HG03575 (cell line): Measurements from ENCODE around the gene CHRDL1.
A peak's percentile ranks its signal among the peaks of the same experiment; 100 is the strongest.

ENCODE experiments used
- ATAC-seq: cut with Tn5 transposase; IDR thresholded peaks from one replicate; pipeline ENCODE4 v1.9.1; 2021; ENCODE audit not compliant: unreplicated experiment, insufficient number of reproducible peaks, low FRiP score; ENCODE audit errors: extremely low read depth

Gene CHRDL1

DNA sequence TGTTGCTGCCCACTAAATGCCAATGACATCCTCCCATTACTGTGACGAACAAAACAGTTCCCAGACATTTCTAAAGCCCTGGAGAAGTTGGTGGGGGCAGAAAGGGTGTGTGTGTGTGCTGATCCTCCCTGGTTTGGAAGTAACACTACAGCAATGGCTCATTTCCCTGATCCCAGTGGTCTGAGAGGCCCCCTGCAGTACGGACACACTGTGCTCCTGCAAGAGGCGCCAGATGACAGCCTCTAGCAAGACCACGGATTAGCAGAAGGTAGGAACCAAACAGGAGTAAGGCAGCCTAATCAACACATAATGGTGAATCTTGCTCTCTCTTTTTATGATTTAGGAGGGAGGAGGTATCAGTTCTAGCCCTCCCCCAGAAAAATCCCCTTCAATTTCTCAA is 49.6 kb downstream of the CHRDL1 start:
- no peak for ATAC-seq

DNA sequence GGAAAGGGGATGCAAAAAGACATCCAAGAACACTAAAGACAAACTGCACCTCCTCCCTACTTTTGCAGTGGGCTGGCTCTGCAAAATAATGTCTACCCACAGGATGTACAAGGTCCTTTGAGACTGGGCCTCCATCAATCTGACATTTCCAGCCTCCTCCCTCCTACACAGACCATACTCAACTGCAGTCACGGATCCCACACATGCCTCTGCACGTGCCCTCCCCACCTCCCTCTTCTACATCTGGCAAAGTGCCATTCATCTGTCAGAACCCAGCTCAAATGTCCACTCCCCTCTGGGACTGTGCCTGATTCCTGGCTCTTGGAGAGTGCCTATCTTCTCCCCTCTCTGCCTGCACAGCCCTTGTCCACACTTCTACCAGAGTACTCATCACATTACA is 50.3 kb downstream of the CHRDL1 start:
- ATAC-seq: no peak

DNA sequence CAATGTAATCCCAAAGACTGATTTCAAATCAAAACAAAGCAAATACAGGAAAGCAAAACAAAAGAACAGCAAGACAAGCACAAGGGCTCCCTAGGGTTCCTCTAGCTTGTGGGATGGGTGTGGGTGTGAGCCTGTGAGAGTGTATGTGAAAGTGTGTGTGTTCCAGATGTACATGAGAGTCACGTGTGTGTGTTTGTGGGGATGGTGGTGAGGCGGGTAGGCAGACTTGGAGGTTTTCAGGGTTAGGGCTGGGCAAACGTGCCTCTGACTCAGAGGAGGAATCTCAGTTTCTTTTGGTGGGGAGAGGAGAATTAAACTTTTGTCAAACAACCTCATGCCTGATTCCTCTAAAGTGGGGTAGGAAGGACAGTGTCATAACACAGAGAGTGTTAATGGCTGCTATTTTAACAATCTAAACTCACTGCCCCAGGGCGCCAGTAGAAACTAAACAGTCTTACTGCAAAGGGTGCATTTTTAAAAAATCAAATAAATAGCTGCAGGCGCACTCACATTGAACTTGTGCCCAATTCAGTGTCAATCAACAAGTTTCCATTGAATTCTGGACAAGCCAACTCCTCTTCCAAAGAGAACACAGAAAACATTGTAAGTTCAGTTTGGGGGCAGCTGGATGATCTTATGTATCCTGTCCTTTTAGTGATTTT is 51.8 kb downstream of the CHRDL1 start:
- peak; percentile 59 for ATAC-seq

DNA sequence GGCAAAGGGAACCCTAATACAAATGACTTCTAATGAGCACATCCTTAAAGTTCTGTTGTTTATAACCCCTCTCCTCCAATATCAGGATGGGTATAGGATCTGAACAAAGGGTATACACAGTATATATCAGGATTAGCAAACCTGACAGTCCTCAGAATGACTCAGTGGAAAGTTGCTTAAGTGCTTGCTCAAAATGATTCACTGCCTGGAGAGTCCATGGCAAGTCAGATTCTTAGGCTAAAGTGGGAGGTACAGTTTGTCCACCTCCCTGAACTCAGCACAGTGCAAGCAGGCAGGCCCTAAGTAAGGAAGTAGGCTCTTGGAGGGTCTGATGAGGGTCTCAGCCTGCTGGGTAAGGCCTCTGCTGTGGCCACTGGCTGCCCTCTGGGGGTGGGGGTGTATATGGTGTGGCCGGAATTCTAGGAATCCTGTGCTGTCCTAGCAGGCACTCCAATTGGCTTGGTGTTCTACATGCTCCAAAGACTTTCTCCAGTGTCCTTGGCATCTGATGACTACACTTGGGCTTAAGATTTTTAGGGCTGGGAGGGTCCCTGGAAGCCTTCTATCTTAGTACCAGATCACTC is 54.3 kb downstream of the CHRDL1 start:
- ATAC-seq: no peak

DNA sequence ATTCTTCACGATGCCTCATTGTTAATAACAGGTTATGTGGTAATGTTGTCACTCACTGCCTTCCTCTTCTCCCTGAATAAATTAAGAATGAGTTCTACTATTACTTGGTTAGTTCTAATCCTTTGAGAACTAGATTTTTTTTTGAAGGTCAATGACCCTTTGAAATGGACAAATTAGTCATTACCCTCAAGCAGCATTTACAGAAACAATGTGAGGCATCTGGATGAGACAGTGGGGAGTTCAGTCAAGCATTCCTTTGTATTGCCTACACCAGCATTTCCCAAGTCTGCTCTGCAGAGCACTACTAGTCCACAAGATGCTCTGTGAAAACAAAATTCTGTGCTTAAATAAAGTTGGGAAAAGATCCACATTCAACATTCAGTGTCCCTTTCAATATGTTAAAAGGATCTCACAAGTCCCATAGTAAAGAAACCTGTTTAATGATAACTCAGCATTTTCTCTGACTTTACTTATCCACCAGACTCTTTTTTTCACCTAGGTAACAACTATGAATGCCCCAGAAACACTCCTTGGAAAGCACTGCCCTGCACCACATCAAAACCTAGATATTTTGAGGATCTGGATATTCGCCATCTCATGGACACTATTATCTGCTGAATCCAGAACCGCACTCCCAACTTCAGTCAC is 60.6 kb downstream of the CHRDL1 start:
- no peak for ATAC-seq

DNA sequence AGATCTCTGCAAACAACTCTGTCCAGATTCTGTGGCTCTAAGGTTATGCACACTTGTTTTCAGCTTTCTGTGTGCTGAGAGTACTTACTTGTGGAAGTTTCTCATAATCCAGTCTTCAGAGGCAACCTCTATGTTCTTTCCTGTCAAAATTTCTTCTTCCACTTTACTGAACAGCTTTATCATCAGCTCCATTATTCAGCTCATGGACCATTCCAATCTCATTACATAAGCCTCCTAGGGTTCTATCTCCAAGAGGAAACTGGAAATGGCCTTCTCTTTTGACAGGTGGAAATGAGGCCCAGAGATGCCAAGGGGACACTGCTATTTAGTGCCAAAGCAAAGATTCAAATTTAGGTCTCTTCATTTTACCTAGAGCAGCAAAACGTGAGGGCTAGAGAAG is 61.3 kb downstream of the CHRDL1 start:
- no peak for ATAC-seq

DNA sequence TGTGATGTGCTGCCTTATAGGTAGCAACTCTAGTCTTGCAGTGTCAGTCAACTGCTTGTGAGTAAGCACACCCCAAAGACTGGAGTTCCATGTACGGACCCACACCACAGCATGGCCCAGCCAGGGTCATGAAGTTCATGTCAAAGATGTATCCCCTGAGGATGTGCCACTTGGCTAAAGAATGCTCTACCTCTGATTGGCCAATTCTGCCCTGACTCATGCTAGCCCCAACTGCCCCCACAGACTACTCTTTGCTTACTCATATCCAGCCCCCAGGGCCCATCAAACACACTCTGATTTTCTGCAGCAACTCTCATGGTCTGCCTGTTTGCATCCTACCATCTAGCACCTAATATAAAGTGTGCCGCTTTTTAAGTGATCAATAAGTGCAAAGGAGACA is 62.5 kb downstream of the CHRDL1 start:
- ATAC-seq: no peak

DNA sequence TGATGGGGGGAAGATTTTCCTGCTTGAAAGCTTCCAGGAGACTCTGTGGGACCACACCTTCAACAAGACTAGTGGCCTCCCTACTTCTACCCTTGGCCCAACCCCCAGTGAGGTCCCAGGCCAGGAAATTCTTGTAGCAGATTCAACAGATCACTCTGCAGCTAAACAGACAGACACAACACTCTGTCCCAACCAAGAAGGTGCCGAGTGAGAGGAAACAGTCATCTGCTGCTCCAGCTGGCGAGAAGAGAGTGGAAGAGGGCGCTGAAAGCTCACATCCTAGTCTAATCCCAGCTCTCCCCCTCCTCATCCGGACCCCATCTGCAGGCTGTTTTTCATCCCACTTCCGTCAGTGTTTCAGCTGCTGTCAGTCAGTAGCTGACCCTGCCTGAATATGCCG is 63.4 kb downstream of the CHRDL1 start:
- ATAC-seq: no peak

DNA sequence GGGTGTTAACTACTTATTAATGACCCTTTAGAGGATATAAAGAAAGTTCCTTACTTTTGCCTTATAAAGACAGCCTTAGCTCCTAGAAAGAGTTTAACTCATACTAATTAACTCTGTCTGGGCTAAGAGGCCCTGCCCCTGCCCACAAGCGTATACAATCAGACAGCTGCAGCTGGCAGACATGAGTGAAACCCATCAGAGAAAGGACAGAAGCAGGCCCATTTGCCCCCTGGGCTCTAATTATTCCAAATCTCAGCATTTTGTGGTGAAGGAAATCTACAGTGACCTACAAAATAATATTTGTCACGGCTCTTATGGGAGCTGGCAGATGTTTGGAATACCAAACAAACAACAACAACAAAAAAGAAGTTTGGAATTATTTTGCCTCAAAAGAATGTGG is 71.8 kb downstream of the CHRDL1 start:
- no peak for ATAC-seq

DNA sequence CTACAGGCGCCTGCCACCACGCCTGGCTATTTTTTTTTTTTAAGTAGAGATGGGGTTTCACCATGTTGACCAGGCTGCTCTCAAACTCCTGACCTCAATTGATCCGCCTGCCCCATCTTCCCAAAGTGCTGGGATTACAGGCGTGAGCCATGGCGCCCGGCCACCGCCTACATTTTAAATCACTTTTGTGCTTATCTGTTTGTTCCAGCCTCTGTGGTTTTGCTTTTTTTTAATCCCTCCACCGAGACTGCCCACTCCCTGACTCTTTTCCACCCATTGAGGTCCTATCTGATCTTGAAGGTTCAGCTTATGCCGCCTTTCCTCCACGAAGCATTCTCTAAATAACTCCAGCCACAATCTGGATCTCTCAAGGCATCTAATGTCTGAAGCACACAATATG is 73.5 kb downstream of the CHRDL1 start:
- ATAC-seq: no peak

DNA sequence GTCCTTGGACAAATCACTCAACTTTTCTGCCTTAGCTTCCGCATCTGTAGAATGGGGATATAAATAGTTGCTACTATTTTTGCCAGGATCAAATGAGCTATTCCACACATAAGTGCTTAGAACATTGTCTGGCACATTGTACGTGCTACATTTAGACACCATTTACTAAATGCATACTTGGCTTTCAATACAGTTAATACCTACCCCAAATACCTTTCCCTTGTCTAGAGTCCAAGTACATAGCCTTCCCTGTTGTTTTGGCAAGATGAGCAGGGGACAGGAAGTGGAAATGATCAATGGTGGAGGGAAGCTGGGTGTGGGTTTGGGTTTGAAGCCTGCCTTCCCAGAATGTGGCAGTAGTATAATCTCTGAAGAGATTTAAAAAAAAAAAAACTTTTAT is 82.0 kb downstream of the CHRDL1 start:
- ATAC-seq: no peak

DNA sequence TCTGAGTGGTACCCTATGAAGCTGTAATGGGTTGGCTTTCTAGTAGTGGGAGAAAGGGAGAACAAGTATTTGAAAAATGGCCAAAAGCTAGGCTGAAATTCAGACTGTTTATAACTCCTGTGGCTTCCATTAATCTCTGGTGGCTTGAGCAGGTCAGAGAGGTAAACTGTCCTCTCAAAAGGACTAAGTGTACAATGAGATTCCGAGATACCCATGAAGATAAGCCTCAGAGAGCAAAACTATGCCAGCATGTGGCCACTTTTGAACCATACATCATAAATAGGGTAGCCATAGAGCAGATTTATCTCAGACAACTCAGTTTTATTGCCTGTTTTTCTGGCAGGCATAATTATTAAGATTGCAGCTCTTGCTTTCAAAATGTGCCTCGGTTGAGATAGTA is 89.2 kb downstream of the CHRDL1 start:
- no peak for ATAC-seq

DNA sequence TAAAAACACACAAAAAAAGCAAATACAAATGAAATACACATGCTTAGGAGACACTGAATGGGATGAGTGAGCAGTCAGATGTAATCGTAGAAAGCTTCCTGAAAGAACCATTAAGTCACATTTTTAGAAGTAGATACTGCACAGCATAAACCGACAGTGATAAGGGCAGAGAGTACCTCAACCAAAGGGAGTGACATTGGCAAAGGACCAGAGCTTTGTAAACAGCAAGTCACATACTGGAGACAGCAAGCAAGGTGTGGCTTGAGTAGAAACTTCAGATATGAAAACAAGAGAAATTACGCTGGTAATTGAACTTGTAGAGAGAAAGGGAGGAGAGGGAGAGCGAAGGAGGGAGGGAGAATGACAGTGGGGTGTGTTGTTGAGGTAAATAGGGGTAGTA is 92.0 kb downstream of the CHRDL1 start:
- ATAC-seq: no peak

DNA sequence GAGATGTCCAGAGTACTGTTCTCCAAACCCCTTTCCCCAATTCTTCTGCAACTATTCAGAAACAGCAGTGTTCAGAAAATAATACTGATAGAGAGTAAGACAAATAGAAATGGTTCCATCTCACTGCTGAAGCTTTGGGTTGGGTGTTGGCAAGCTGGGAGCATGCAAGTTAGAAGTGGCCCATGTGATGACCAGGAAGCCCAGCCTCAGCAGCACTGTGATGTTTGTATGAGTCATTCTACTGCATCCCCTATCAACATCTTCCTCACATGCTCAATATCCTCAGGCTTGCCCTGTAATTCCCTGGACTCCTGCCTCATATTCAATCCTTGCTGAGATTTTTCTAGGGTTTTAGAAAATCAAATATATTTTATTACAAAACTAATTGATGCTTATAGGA is 96.5 kb downstream of the CHRDL1 start:
- no peak for ATAC-seq

DNA sequence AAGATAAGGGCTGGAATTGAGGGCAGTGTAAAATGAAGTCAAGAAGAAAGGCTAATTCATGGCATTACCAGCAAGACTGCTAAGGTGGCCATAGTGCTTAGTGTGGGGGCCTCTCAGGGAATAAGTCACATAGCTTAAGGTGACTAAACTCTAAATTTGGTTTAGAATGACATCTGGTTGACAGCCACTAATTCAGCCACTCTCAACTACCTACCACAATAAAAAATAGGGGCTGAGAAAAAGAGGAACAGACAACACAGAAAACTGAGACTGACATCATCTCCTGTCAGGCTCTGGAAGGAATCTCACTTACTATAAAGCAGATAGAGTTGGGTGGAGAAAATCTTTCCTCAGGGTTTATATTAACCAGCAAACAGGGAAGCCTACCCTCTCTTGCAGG is 96.9 kb downstream of the CHRDL1 start:
- no peak for ATAC-seq

DNA sequence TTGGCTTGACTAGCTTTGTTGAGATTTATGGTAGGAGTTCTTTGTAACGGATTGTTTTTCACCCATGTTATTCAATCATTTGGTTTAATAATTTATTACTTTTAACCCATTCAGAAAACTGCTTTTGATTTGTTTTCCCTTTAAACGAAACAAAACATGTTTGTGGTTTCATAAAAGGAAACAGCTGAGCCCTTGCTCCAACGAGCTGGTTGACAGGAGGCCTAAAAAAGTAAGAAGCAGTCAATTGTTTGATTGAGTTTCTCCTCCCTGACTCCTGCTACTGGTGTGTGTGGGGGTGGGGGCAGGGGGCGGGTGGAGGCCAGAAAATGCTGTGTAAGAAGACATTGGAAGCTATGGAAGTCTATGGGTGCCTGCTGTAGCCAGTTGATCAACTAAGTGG is 102.8 kb downstream of the CHRDL1 start:
- ATAC-seq: no peak

DNA sequence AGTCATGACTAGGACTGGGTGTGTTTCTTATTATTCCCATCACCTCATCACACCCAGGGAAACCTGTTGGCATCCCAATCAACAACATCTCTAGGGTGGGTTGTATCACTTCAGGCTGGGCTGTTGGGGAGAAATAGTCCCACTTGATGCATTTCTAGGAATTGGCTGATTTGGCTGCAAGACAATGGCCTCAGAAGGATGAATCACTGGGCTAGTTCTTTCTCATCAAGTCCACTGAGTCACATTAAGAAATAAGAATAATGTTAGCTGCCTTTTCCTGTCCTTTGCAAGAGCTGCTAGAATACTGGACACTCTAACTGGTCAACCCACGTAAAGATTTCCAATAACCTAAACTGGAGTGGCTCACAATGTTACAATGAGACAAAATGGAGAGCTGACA is 104.2 kb downstream of the CHRDL1 start:
- ATAC-seq: no peak

DNA sequence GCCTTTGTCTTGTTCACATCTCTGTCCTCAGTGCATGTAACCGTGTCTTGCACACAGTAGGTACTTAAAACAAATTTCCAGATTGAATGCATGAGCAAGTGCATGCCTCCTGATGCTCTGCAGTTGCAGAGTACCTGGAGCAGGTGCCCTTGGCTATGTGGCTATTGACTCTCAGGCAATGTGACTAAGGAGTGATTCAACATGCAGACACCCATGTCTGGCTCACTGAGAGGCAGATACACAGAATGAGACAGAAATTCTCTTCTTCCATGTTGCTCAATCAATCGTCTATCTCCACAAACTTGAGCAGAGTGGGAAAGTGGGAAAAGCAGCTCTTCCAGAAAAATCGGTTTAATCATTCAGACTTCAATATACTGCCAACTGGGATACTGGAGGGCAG is 111.0 kb downstream of the CHRDL1 start:
- no peak for ATAC-seq

DNA sequence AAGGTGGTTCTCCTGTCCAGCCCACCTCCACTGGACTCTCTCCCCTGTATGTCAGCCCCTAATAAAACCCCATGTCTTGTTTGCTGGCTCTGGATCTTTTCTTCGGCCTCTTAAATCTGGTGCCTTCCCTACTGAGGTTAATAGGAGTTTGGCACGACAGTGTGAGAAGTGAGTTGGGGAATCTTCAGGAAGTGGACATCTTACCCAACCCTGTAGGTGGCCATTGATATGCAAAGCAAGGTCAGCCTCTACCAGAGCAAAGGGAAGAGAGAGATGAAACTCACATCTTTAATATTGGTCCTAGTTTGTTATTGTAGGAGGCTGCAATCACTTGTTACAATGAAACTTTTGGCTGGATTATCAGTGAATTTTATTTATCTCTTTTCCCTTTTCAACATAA is 111.7 kb downstream of the CHRDL1 start:
- no peak for ATAC-seq

DNA sequence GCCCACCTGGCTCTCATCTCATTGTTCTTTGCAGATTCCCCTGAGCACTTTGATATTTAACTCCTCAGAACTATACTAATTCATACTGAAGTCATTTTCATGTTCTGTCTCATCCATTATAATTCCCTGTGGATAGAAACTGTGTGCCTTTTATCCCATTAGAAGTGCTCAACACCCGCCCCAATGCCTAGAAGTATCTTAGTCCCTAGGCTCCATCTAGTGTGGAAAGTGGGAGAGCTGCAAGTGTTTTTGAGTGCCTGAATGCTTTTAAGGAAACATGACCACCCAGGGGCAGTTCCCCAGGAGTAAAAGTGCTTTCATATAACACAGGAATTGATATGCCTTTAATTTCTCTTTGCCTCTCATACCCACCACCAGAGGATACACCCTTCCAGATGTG is 117.0 kb downstream of the CHRDL1 start:
- ATAC-seq: no peak

DNA sequence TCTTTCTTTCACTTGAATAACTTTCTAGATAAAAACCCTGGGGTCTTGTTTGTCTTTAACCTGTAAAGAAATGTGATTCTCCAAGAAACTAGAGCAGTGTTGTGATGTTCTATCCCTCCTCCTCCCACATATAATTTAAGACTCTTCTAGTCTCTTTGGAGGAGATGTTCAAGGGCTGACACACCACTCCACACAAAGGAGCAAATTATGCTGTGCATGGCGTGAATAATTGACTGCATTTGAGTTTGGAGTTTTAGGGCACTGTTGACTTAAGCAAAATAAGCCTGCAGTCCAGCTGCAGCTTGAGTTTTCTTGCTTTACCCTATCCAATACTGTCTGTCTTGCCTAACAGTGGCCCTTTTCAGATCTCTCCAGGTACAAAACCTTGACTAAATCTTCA is 119.7 kb downstream of the CHRDL1 start:
- ATAC-seq: no peak
